Mesenchymal stem cell (in vitro differentiated cells and primary cell): ENCODE data around the gene ST6GALNAC2.

Source experiments
- DNase-seq: peaks from one replicate; pipeline ENCODE4 v3.0.0-alpha.2; 2013
- H2AFZ ChIP-seq: one replicate; pipeline ENCODE4 v1.6.1; 2013; ENCODE audit warnings: low read depth, mild to moderate bottlenecking, control low read depth, inconsistent platforms, low read length, moderate library complexity
- H2AK5ac ChIP-seq: 2 replicates; pipeline ENCODE4 v1.6.1; 2013; ENCODE audit warnings: low read length, moderate library complexity, mild to moderate bottlenecking, inconsistent platforms; ENCODE audit not compliant: severe bottlenecking
- H2BK120ac ChIP-seq: one replicate; pipeline ENCODE4 v1.6.1; 2013; ENCODE audit warnings: low read depth, mild to moderate bottlenecking, inconsistent platforms, low read length, moderate library complexity
- H2BK12ac ChIP-seq, 2 experiments: one replicate each; pipeline ENCODE4 v1.6.1; 2013; ENCODE audit warnings: inconsistent platforms in 2 of 2, low read length in 2 of 2, mild to moderate bottlenecking in 2 of 2, moderate library complexity in 2 of 2, control low read depth in 1 of 2
- H2BK15ac ChIP-seq: one replicate; pipeline ENCODE4 v1.6.1; 2013; ENCODE audit warnings: mild to moderate bottlenecking, low read depth, inconsistent platforms; ENCODE audit not compliant: poor library complexity, severe bottlenecking
- H2BK5ac ChIP-seq: 2 replicates; pipeline ENCODE4 v1.6.1; 2013; ENCODE audit warnings: low read depth, mild to moderate bottlenecking, low read length, control low read depth, inconsistent platforms; ENCODE audit not compliant: poor library complexity, severe bottlenecking
- H3K14ac ChIP-seq, 2 experiments: one replicate each; pipeline ENCODE4 v1.6.1; 2013; ENCODE audit warnings: inconsistent platforms in 2 of 2, low read length in 2 of 2, control low read depth in 1 of 2, mild to moderate bottlenecking in 1 of 2, moderate library complexity in 1 of 2
- H3K18ac ChIP-seq, 2 experiments: one replicate each; pipeline ENCODE4 v1.6.1; 2013; ENCODE audit warnings: inconsistent platforms in 2 of 2, low read length in 2 of 2, control low read depth in 1 of 2, low read depth in 1 of 2, mild to moderate bottlenecking in 1 of 2
- H3K23ac ChIP-seq, 2 experiments: one replicate each; pipeline ENCODE4 v1.6.1; 2013; ENCODE audit warnings: inconsistent platforms in 2 of 2, low read length in 2 of 2, mild to moderate bottlenecking in 2 of 2, moderate library complexity in 2 of 2, control low read depth in 1 of 2
- H3K27ac ChIP-seq: 2 replicates; pipeline ENCODE4 v1.5.1; 2013; ENCODE audit warnings: mild to moderate bottlenecking, moderate library complexity, low read length, control low read depth, inconsistent platforms; ENCODE audit not compliant: poor library complexity, severe bottlenecking
- H3K27me3 ChIP-seq, 2 experiments: 2 replicates each; pipeline versions ENCODE4 v1.6.1 to v1.7.0; 2013; ENCODE audit warnings: low read length in 2 of 2, mild to moderate bottlenecking in 2 of 2, moderate library complexity in 2 of 2, control low read depth in 1 of 2, inconsistent platforms in 1 of 2; ENCODE audit not compliant: control insufficient read depth in 1 of 2, insufficient read depth in 1 of 2
- H3K36me3 ChIP-seq, 2 experiments: 2 replicates each; pipeline versions ENCODE4 v1.6.1 to v1.7.0; 2013; ENCODE audit warnings: low read length in 2 of 2, control low read depth in 1 of 2, inconsistent platforms in 1 of 2, low read depth in 1 of 2, mild to moderate bottlenecking in 1 of 2; ENCODE audit not compliant: insufficient read depth in 2 of 2, control insufficient read depth in 1 of 2
- H3K4ac ChIP-seq, 2 experiments: one replicate each; pipeline ENCODE4 v1.6.1; 2013; ENCODE audit warnings: inconsistent platforms in 2 of 2, low read length in 2 of 2, mild to moderate bottlenecking in 2 of 2, moderate library complexity in 2 of 2, control low read depth in 1 of 2, low read depth in 1 of 2
- H3K4me1 ChIP-seq: 2 replicates; pipeline ENCODE4 v1.6.1; 2013; ENCODE audit warnings: low read depth, low read length, control low read depth; ENCODE audit not compliant: control insufficient read depth, insufficient read depth
- H3K4me2 ChIP-seq: 2 replicates; pipeline ENCODE4 v1.6.1; 2013; ENCODE audit warnings: low read length, mild to moderate bottlenecking, inconsistent platforms; ENCODE audit not compliant: poor library complexity, severe bottlenecking
- H3K4me3 ChIP-seq, 2 experiments: 2 replicates each; pipeline versions ENCODE4 v1.5.1 to v1.7.0; 2013; ENCODE audit warnings: low read length in 2 of 2, mild to moderate bottlenecking in 2 of 2, control low read depth in 1 of 2, low read depth in 1 of 2; ENCODE audit not compliant: insufficient read depth in 1 of 2
- H3K79me1 ChIP-seq: replicated peaks from 2 replicates; pipeline ENCODE4 v1.6.1; 2013; ENCODE audit warnings: mild to moderate bottlenecking, control low read depth, low read length, inconsistent platforms; ENCODE audit not compliant: poor library complexity, severe bottlenecking
- H3K9ac ChIP-seq: 2 replicates; pipeline ENCODE4 v1.7.0; 2013; ENCODE audit warnings: mild to moderate bottlenecking, low read length, moderate library complexity
- H3K9me3 ChIP-seq: 2 replicates; pipeline ENCODE4 v1.7.0; 2013; ENCODE audit warnings: mild to moderate bottlenecking, low read length; ENCODE audit not compliant: control insufficient read depth
- H4K8ac ChIP-seq: one replicate; pipeline ENCODE4 v1.6.1; 2013; ENCODE audit warnings: inconsistent platforms, mild to moderate bottlenecking, low read length, moderate library complexity
- H4K91ac ChIP-seq: one replicate; pipeline ENCODE4 v1.6.1; 2013; ENCODE audit warnings: mild to moderate bottlenecking, low read length, inconsistent platforms
- WGBS: methylation state at CpG from one replicate; pipeline ENCODE4 v1.1.7; 2013; ENCODE audit warnings: mixed read lengths; 5-methylcytosine and 5-hydroxymethylcytosine counted together

The ST6GALNAC2 gene

GRCh38 chr17:76631821-76632565 lies 46.3 kb upstream of the ST6GALNAC2 start:
- WGBS, result 79% methylated on average over 9 of the region's 10 CpGs
- no peak overlapping the region for H3K27ac ChIP-seq
- no peak overlapping the region for H2BK5ac ChIP-seq

GRCh38 chr17:76630151-76630550 lies 44.5 kb upstream of the ST6GALNAC2 start:
- Histone ChIP-seq H4K8ac (no peak overlapping the region), H3K4me2 (no peak overlapping the region), H3K18ac (no peak overlapping the region), H3K4me3 (no peak overlapping the region), H3K36me3 (no peaks in the 10 kb centered on the region), H3K79me1 (no peaks in the 10 kb centered on the region), H3K27ac (no peak overlapping the region), H3K23ac (no peak overlapping the region), H3K9ac (no peak overlapping the region), H2BK120ac (no peak overlapping the region), H3K9me3 (no peaks in the 10 kb centered on the region), H3K27me3 (peaks cover 19 to 32% of the 10 kb centered on the region in 2 experiments), H4K91ac (no peak overlapping the region), H2AFZ (no peak overlapping the region), H2BK15ac (no peak overlapping the region), H2BK5ac (no peak overlapping the region), H3K14ac (no peak overlapping the region), H3K4me1 (no peaks in the 10 kb centered on the region), H2AK5ac (no peak overlapping the region), H3K4ac (no peak overlapping the region), H2BK12ac (no peak overlapping the region)
- 74% methylated on average over 6 of the region's 6 CpGs for WGBS
- no peak for DNase-seq

More at GRCh38 chr17:76631821-76632565, 46.3 kb upstream of the ST6GALNAC2 start:
- Histone ChIP-seq H3K4ac (no peak overlapping the region), H3K23ac (no peak overlapping the region), H2BK120ac (no peak overlapping the region), H3K27me3 (peaks cover 5 to 14% of the 10 kb centered on the region in 2 experiments), H3K14ac (no peak overlapping the region), H2AFZ (no peak overlapping the region), H3K9me3 (no peaks in the 10 kb centered on the region), H2BK12ac (no peak overlapping the region), H3K4me2 (no peak overlapping the region), H2BK15ac (peak overlapping the region; percentile 60), H3K36me3 (no peaks in the 10 kb centered on the region), H3K18ac (no peak overlapping the region), H3K79me1 (no peaks in the 10 kb centered on the region), H4K91ac (no peak overlapping the region), H2AK5ac (no peak overlapping the region), H3K9ac (no peak overlapping the region), H3K4me3 (no peak overlapping the region), H3K4me1 (no peaks in the 10 kb centered on the region), H4K8ac (no peak overlapping the region)
- DNase-seq, result no peak

- no peak overlapping the region for H2BK120ac ChIP-seq
- no peaks in the 10 kb centered on the region for H3K9me3 ChIP-seq
- H2AK5ac ChIP-seq, result no peak overlapping the region
- no peak overlapping the region for H4K91ac ChIP-seq
- H3K79me1 ChIP-seq, result no peaks in the 10 kb centered on the region
- no peak for DNase-seq
- H3K4me3 ChIP-seq, result no peak overlapping the region
- peak overlapping the region in 1 of 2 experiments; percentile 67 for H3K23ac ChIP-seq
- no peak overlapping the region for H3K4ac ChIP-seq
- no peak overlapping the region for H2BK5ac ChIP-seq
- no peak overlapping the region for H2AFZ ChIP-seq
- H2BK15ac ChIP-seq, result no peak overlapping the region
- peaks cover 3% of the 10 kb centered on the region for H3K4me1 ChIP-seq
- H2BK12ac ChIP-seq, result no peak overlapping the region
- no peak overlapping the region for H3K9ac ChIP-seq
- H3K4me2 ChIP-seq, result no peak overlapping the region
- H3K27me3 ChIP-seq, result peaks cover 22 to 41% of the 10 kb centered on the region in 2 experiments
- H4K8ac ChIP-seq, result no peak overlapping the region
- H3K36me3 ChIP-seq, result no peaks in the 10 kb centered on the region
- H3K27ac ChIP-seq, result no peak overlapping the region
- no peak overlapping the region for H3K14ac ChIP-seq
- no peak overlapping the region for H3K18ac ChIP-seq
- WGBS, result 93% methylated on average over 9 of the region's 13 CpGs
Measured at GRCh38 chr17:76627510-76627909, 41.9 kb upstream of the ST6GALNAC2 start.

- no peak overlapping the region for H2BK15ac ChIP-seq
- 85% methylated on average over 11 of the region's 11 CpGs for WGBS
Measured at GRCh38 chr17:76626442-76626841, 40.8 kb upstream of the ST6GALNAC2 start.

More at GRCh38 chr17:76626442-76626841, 40.8 kb upstream of the ST6GALNAC2 start:
- Histone ChIP-seq H3K27me3 (peaks cover 22 to 41% of the 10 kb centered on the region in 2 experiments), H3K4me1 (peaks cover 3% of the 10 kb centered on the region), H3K79me1 (no peaks in the 10 kb centered on the region), H4K8ac (no peak overlapping the region), H3K27ac (no peak overlapping the region), H2BK120ac (no peak overlapping the region), H3K4ac (no peak overlapping the region), H2AFZ (no peak overlapping the region), H3K14ac (no peak overlapping the region), H3K36me3 (no peaks in the 10 kb centered on the region), H3K9me3 (no peaks in the 10 kb centered on the region), H2AK5ac (no peak overlapping the region), H3K23ac (no peak overlapping the region), H3K4me2 (no peak overlapping the region), H2BK5ac (no peak overlapping the region), H3K18ac (no peak overlapping the region), H3K4me3 (no peak overlapping the region), H3K9ac (no peak overlapping the region), H4K91ac (no peak overlapping the region), H2BK12ac (no peak overlapping the region)
- no peak for DNase-seq
